Measurements from ENCODE around the gene C1orf167. TPM values are rescaled to one million over a fixed set of nuclear protein-coding genes. Genes with fewer than 3 reads are reported as not detected.

C1orf167 gene
- total RNA-seq, 1 experiment from 2014 or later, result 0.39 TPM

DNA sequence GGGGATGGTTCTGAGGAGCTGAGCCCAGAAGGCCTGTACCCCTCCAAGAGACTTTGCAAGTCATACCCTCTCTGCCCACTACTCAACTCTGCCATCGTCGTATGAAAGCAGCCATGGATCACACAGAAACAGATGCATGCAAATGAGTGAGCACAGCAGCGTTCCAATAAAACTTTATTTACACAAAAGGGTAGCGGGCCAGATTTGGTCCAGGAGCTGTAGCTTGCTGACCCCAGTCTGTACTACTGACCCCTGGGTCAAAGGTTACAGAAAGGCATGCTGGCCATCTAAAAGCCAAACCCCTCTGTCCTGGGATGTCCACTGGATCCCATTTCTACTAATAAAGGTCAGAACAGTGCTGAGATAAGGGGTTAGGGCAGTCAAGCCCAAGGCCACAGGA, 34.9 kb upstream of the C1orf167 start:
- Histone ChIP-seq H3K4me2 (ENCODE audit: insufficient read depth, insufficient read length, low read length) (no peak overlapping the region), H2BK15ac (ENCODE audit: low read depth, low read length) (no peak overlapping the region), H3K14ac (ENCODE audit: insufficient read depth, low read length) (no peak overlapping the region), H2BK5ac (ENCODE audit: insufficient read length, low read length) (no peak overlapping the region), H3K4ac (ENCODE audit: low read depth, low read length) (no peak overlapping the region), H3T11ph (ENCODE audit: low read length) (no peak overlapping the region), H4K8ac (replicated peaks; ENCODE audit: insufficient read length, low read depth, low read length) (no peak overlapping the region), H3K9ac (ENCODE audit: extremely low read depth, insufficient read length, low read length) (no peak overlapping the region), H4K20me1 (ENCODE audit: control insufficient read depth, insufficient read depth, insufficient read length) (no peaks in the 10 kb centered on the region), H2AK5ac (ENCODE audit: insufficient read length, low read length) (no peak overlapping the region), H3K23me2 (ENCODE audit: insufficient read length, low read depth, low read length, poor library complexity, severe bottlenecking) (no peaks in the 10 kb centered on the region), H3K4me1 (ENCODE audit: insufficient read depth, low read length) (peaks cover 8% of the 10 kb centered on the region), H3K79me2 (ENCODE audit: insufficient read depth, low read length) (no peaks in the 10 kb centered on the region), H3K18ac (ENCODE audit: insufficient read length, low read depth, low read length) (no peak overlapping the region), H2BK120ac (ENCODE audit: low read depth, low read length, poor library complexity, severe bottlenecking) (no peak overlapping the region), H4K91ac (ENCODE audit: insufficient read length, low read depth, low read length) (no peak overlapping the region), H2BK20ac (ENCODE audit: low read depth, low read length, poor library complexity, severe bottlenecking) (no peak overlapping the region), H3K56ac (ENCODE audit: insufficient read length, low read depth, low read length) (no peak overlapping the region), H3K27ac (ENCODE audit: insufficient read length, low read depth, low read length) (no peak overlapping the region), H2AFZ (ENCODE audit: low read length) (no peak overlapping the region), H3K27me3 (ENCODE audit: insufficient read depth, low read length) (no peaks in the 10 kb centered on the region), H3K79me1 (ENCODE audit: insufficient read depth, low read depth, low read length, poor library complexity, severe bottlenecking) (no peaks in the 10 kb centered on the region), H3K23ac (ENCODE audit: insufficient read length, low read depth, low read length) (no peak overlapping the region), H4K5ac (ENCODE audit: insufficient read length, low read depth, low read length) (no peak overlapping the region), H3K9me3 (ENCODE audit: control insufficient read depth, low read depth, low read length) (no peaks in the 10 kb centered on the region), H2BK12ac (ENCODE audit: insufficient read length, low read depth, low read length) (no peak overlapping the region)
- H3K36me3 Mint-ChIP-seq (ENCODE audit: insufficient read depth in 1 of 3, low read depth in 3 of 3), result no peaks in the 10 kb centered on the region
- H3K4me3 Mint-ChIP-seq, result no peak overlapping the region
- no CpG with 5 or more reads among the region's 4 CpGs for WGBS (ENCODE audit: extremely low coverage, insufficient read length, low lambda C conversion rate)
- H3K4me1 Mint-ChIP-seq, result peaks cover 45 to 49% of the 10 kb centered on the region in 2 experiments
- no peak for DNase-seq
- H3K27ac Mint-ChIP-seq, result no peak overlapping the region
- TF ChIP-seq, protein P1, sequence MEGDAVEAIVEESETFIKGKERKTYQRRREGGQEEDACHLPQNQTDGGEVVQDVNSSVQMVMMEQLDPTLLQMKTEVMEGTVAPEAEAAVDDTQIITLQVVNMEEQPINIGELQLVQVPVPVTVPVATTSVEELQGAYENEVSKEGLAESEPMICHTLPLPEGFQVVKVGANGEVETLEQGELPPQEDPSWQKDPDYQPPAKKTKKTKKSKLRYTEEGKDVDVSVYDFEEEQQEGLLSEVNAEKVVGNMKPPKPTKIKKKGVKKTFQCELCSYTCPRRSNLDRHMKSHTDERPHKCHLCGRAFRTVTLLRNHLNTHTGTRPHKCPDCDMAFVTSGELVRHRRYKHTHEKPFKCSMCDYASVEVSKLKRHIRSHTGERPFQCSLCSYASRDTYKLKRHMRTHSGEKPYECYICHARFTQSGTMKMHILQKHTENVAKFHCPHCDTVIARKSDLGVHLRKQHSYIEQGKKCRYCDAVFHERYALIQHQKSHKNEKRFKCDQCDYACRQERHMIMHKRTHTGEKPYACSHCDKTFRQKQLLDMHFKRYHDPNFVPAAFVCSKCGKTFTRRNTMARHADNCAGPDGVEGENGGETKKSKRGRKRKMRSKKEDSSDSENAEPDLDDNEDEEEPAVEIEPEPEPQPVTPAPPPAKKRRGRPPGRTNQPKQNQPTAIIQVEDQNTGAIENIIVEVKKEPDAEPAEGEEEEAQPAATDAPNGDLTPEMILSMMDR (conservative IDR thresholded peaks at IDR 0.05), result no peak
- H3K9me3 Mint-ChIP-seq, result no peaks in the 10 kb centered on the region; a peak in 1 of 5 replicates
- H3K27me3 Mint-ChIP-seq (ENCODE audit: low read depth), result no peaks in the 10 kb centered on the region; the same call in none of the 2 replicates
